Tibial nerve (tissue), 4 donors: ENCODE measurements around the gene TCF7L1. TPM values are rescaled to one million over a fixed set of nuclear protein-coding genes. Genes with fewer than 3 reads are reported as not detected.

Experiments used
- DNase-seq, 2 donors: peaks; one replicate each; pipeline ENCODE4 v3.0.0-alpha.2; 2019; ENCODE audit warnings: low spot score in 2 of 2
- H3K27ac ChIP-seq, 4 donors: fragments of 200-600 bp; sonication (generic) in 3 of 4; one replicate each; pipeline ENCODE4 v1.5.1; 2017 to 2019; ENCODE audit warnings: mild to moderate bottlenecking in 1 of 4
- H3K27me3 ChIP-seq, 2 donors: fragments of 200-600 bp; sonication (generic) in 1 of 2; one replicate each; pipeline versions ENCODE4 v1.5.1 to v1.6.0; 2017 to 2019
- H3K36me3 ChIP-seq, 3 donors: fragments of 200-600 bp; sonication (generic); one replicate each; pipeline ENCODE4 v1.5.1; 2018 to 2019
- H3K4me1 ChIP-seq, 4 donors: fragments of 200-600 bp; sonication (generic) in 3 of 4; one replicate each; pipeline ENCODE4 v1.5.1; 2017 to 2019
- H3K4me3 ChIP-seq, 4 donors: fragments of 200-600 bp; sonication (generic) in 3 of 4; one replicate each; pipeline ENCODE4 v1.5.1; 2017 to 2019; ENCODE audit warnings: mild to moderate bottlenecking in 1 of 4, moderate library complexity in 1 of 4
- H3K9me3 ChIP-seq, 4 donors: fragments of 200-600 bp; sonication (generic) in 3 of 4; one replicate each; pipeline ENCODE4 v1.5.1; 2017 to 2019
- CTCF ChIP-seq, 5 experiments: fragments of 200-600 bp in 3 of 5; fragments of 450-650 bp in 2 of 5; sonication (generic) in 3 of 5; IDR thresholded peaks; one replicate each; pipeline ENCODE4 v1.5.1; 2016 to 2019; ENCODE audit warnings: antibody characterized with exemption in 5 of 5, mild to moderate bottlenecking in 3 of 5, moderate library complexity in 2 of 5
- EP300 ChIP-seq, 2 donors: sonication (generic); formaldehyde crosslinking; IDR thresholded peaks; one replicate each; pipeline ENCODE4 v1.6.1; 2017; ENCODE audit warnings: antibody characterized with exemption in 2 of 2, mild to moderate bottlenecking in 1 of 2
- POLR2A ChIP-seq, 2 donors: fragments of 450-650 bp; IDR thresholded peaks; one replicate each; pipeline ENCODE4 v1.6.1; 2017; ENCODE audit warnings: antibody characterized with exemption in 2 of 2, mild to moderate bottlenecking in 2 of 2, moderate library complexity in 2 of 2
- WGBS, 2 donors: methylation state at CpG; one replicate each; pipeline ENCODE4 v1.1.5; 2018; 5-methylcytosine and 5-hydroxymethylcytosine counted together
- total RNA-seq, 4 donors: library from RNA; depleted of rRNA; stranded (reverse); fragments of >200 nt; gene quantifications; one replicate each; pipeline ENCODE4 v1.1.0, GENCODE V29; 2016

The TCF7L1 gene
- total RNA-seq, 4 donors from 2014 or later, result 3.7 to 14.1 (median 7.1) TPM

DNA sequence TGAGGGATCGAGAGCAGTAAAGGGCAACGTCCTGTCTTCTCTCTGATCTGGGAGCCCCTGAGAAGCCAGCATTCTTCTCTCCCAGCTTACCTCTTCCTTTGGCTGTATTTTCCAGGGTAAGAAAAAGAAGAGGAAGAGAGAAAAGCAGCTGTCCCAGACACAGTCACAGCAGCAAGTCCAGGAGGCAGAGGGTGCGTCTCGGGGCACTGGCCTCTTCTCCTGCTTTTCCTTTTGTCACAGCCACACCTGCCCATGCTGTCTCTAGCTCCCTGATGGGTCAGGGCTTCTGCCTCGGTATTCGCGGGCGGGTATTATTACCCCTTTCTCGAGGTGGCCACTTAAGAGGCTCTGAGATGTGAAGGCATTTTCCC, 174.3 kb downstream of the TCF7L1 start:
- no peak for TF ChIP-seq CTCF (IDR thresholded peaks at IDR 0.05)
- no peak for TF ChIP-seq EP300 (IDR thresholded peaks at IDR 0.05)
- TF ChIP-seq POLR2A (IDR thresholded peaks at IDR 0.05), result no peak
- Histone ChIP-seq H3K4me3 (no peak overlapping the region), H3K4me1 (peaks cover 0 to 29% (median 11%) of the 10 kb centered on the region in 4 donors), H3K9me3 (no peaks in the 10 kb centered on the region), H3K36me3 (peaks cover 0 to 48% (median 0%) of the 10 kb centered on the region in 3 donors), H3K27me3 (no peaks in the 10 kb centered on the region), H3K27ac (peak overlapping the region in 1 of 4 donors; percentile 74)
- DNase-seq, result no peak
- 78 to 84% methylated on average over 9 of the region's 9 CpGs for WGBS, 2 donors

DNA sequence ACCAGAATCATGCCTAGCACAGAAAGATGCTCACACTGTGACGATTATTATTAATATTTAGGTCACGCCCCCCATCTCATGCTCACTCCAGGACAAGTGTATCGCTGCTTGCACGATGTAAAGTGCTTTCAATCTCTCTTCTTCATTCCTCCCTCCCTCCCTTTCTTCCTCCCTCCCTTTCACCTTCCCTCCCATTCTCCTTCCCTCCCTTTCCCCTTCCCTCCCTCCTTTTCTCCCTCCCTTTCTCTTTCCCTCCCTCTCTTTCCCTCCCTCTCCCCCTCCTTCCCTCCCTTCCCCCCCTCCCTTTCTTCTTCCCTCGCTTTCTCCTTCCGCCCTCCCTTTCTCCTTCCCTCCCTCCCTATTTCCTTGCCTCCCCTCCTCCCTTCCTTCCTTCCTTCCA, 175.0 kb downstream of the TCF7L1 start:
- Histone ChIP-seq H3K27me3 (no peaks in the 10 kb centered on the region), H3K4me1 (peaks cover 0 to 29% (median 11%) of the 10 kb centered on the region in 4 donors), H3K36me3 (peaks cover 0 to 41% (median 0%) of the 10 kb centered on the region in 3 donors), H3K9me3 (no peaks in the 10 kb centered on the region), H3K27ac (peak overlapping the region in 3 of 4 donors; percentile 14 to 63 (median 35)), H3K4me3 (no peak overlapping the region)
- WGBS, 2 donors, result 81 to 82% methylated on average over 5 to 6 of the region's 6 CpGs
- no peak for DNase-seq
- no peak for TF ChIP-seq EP300 (IDR thresholded peaks at IDR 0.05)
- TF ChIP-seq CTCF (IDR thresholded peaks at IDR 0.05), result no peak
- TF ChIP-seq POLR2A (IDR thresholded peaks at IDR 0.05), result no peak

- Histone ChIP-seq H3K36me3 (peaks cover 0 to 34% (median 0%) of the 10 kb centered on the region in 3 donors), H3K27ac (peak overlapping the region in 3 of 4 donors; percentile 14 to 63 (median 35)), H3K27me3 (no peaks in the 10 kb centered on the region), H3K4me1 (peaks cover 0 to 29% (median 11%) of the 10 kb centered on the region in 4 donors), H3K9me3 (no peaks in the 10 kb centered on the region), H3K4me3 (no peak overlapping the region)
- DNase-seq, result no peak
- 27 to 36% methylated on average over 15 of the region's 15 CpGs for WGBS, 2 donors
- TF ChIP-seq POLR2A (IDR thresholded peaks at IDR 0.05) (no peak), CTCF (IDR thresholded peaks at IDR 0.05) (no peak), EP300 (IDR thresholded peaks at IDR 0.05) (no peak)
These were observed 175.8 kb downstream of the TCF7L1 start for GRCh38 chr2:85308896-85309555.

GRCh38 chr2:85309699-85310321, 176.6 kb downstream of the TCF7L1 start:
- 67% methylated on average over 19 of the region's 19 CpGs for WGBS, 2 donors
- Histone ChIP-seq H3K27ac (peak overlapping the region in 2 of 4 donors; percentile 35 to 46), H3K4me3 (no peak overlapping the region), H3K27me3 (no peaks in the 10 kb centered on the region), H3K9me3 (no peaks in the 10 kb centered on the region), H3K36me3 (peaks cover 0 to 36% (median 0%) of the 10 kb centered on the region in 3 donors), H3K4me1 (peaks cover 0 to 29% (median 11%) of the 10 kb centered on the region in 4 donors)
- DNase-seq, result no peak
- no peak for TF ChIP-seq EP300 (IDR thresholded peaks at IDR 0.05)
- no peak for TF ChIP-seq POLR2A (IDR thresholded peaks at IDR 0.05)
- no peak for TF ChIP-seq CTCF (IDR thresholded peaks at IDR 0.05)

DNA sequence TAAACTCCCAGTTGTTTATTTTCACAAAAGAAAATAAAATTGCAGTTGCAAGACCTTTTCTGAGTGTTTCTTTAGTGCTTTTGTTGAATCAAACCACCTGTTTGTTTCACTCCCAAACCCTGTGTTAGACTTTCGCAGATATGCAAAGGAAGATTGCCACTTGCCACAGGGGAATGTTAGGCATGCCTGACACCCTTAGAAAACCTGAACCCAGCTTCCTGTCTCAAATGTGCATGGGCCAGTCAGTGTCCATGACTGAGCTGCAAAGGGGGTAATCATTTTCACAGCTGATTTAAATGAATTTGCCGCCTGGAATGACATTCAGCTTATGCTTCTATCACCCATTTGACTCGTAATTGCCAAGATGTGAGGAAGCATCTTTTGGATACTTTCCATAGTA, 177.1 kb downstream of the TCF7L1 start:
- peaks cover 0 to 29% (median 11%) of the 10 kb centered on the region in 4 donors for H3K4me1 ChIP-seq
- H3K4me3 ChIP-seq, result no peak overlapping the region
- DNase-seq, result no peak
- no peaks in the 10 kb centered on the region for H3K9me3 ChIP-seq
- H3K27me3 ChIP-seq, result no peaks in the 10 kb centered on the region
- H3K36me3 ChIP-seq, result peaks cover 0 to 36% (median 0%) of the 10 kb centered on the region in 3 donors
- peak overlapping the region in 1 of 4 donors; percentile 46 for H3K27ac ChIP-seq
- 72 to 80% methylated on average over 3 of the region's 3 CpGs for WGBS, 2 donors
- TF ChIP-seq POLR2A (IDR thresholded peaks at IDR 0.05) (no peak), EP300 (IDR thresholded peaks at IDR 0.05) (no peak), CTCF (IDR thresholded peaks at IDR 0.05) (no peak)
